HepG2 (cell line): ENCODE data around the gene TGM2. TPM values are rescaled to one million over a fixed set of nuclear protein-coding genes. Genes with fewer than 3 reads are reported as not detected.
A peak's percentile ranks its signal among the peaks of the same experiment; 100 is the strongest.

ENCODE experiments used
- ARNT ChIP-seq: fragments of 450-650 bp; IDR thresholded peaks from 2 replicates; pipeline ENCODE4 v1.6.1; 2017
- ELF3 ChIP-seq: IDR thresholded peaks from 2 replicates; pipeline ENCODE4 v1.6.1; 2016; ENCODE audit warnings: missing genetic modification reagents, missing compliant biosample characterization
- KLF12 ChIP-seq: sonication (generic); formaldehyde crosslinking; IDR thresholded peaks from 2 replicates; pipeline ENCODE4 v1.4.0; 2020; ENCODE audit warnings: missing genetic modification reagents, borderline replicate concordance
- MAF1 ChIP-seq: sonication (generic); formaldehyde crosslinking; IDR thresholded peaks from 2 replicates; pipeline ENCODE4 v1.5.0; 2020; ENCODE audit warnings: missing genetic modification reagents, borderline replicate concordance
- NFE2 ChIP-seq: sonication (generic); formaldehyde crosslinking; IDR thresholded peaks from 2 replicates; pipeline ENCODE4 v1.4.0; 2020; ENCODE audit warnings: missing genetic modification reagents
- NR2F2 ChIP-seq: IDR thresholded peaks from 2 replicates; pipeline ENCODE4 v1.6.1; 2012; ENCODE audit warnings: low read depth, inconsistent platforms, borderline replicate concordance
- SNAPC2 ChIP-seq: sonication (generic); formaldehyde crosslinking; IDR thresholded peaks from 2 replicates; pipeline ENCODE4 v1.8.1; 2022; ENCODE audit warnings: mild to moderate bottlenecking, missing genetic modification reagents
- TEAD3 ChIP-seq: optimal IDR thresholded peaks from 2 replicates; pipeline ENCODE3; 2016; ENCODE audit warnings: borderline replicate concordance
- ZNF143 ChIP-seq: sonication (generic); formaldehyde crosslinking; IDR thresholded peaks from 2 replicates; pipeline ENCODE4 v1.4.0; 2020; ENCODE audit warnings: missing genetic modification reagents
- ZNF317 ChIP-seq: sonication (generic); formaldehyde crosslinking; IDR thresholded peaks from 2 replicates; pipeline ENCODE4 v1.5.0; 2020; ENCODE audit warnings: mild to moderate bottlenecking, missing genetic modification reagents
- ZNF564 ChIP-seq: sonication (generic); formaldehyde crosslinking; IDR thresholded peaks from 2 replicates; pipeline ENCODE4 v1.8.1; 2023; ENCODE audit warnings: mild to moderate bottlenecking, missing genetic modification reagents
- ZNF570 ChIP-seq: sonication (generic); formaldehyde crosslinking; IDR thresholded peaks from 2 replicates; pipeline ENCODE4 v1.4.0; 2020; ENCODE audit warnings: mild to moderate bottlenecking, missing genetic modification reagents, borderline replicate concordance
- ZNF879 ChIP-seq: sonication (generic); formaldehyde crosslinking; IDR thresholded peaks from 2 replicates; pipeline ENCODE4 v1.8.1; 2023; ENCODE audit warnings: missing genetic modification reagents
- ZNF883 ChIP-seq: sonication (generic); formaldehyde crosslinking; IDR thresholded peaks from 2 replicates; pipeline ENCODE4 v1.5.1; 2020; ENCODE audit warnings: mild to moderate bottlenecking, missing genetic modification reagents; ENCODE audit errors: not compliant biosample characterization
- polyA plus RNA-seq, 8 experiments: library from polyadenylated mRNA; depleted of rRNA in 3 of 8; stranded (reverse) in 7 of 8; unstranded in 1 of 8; fragments of >200 nt; fragmentation: Illumina TruSeq in 4 of 8; extraction: Trizol in 4 of 8; gene quantifications; 2 replicates each; pipeline versions ENCODE4 v1.2.1 to v1.2.3, GENCODE V29; 2011 to 2016; ENCODE audit warnings: low read depth in 4 of 8, missing spikeins in 1 of 8, mixed read lengths in 1 of 8; ENCODE audit not compliant: insufficient read depth in 1 of 8
- total RNA-seq, 5 experiments: library from RNA; depleted of rRNA; stranded (reverse); fragments of >200 nt; fragmentation: Illumina TruSeq; extraction: Trizol; gene quantifications; 2 replicates each; pipeline ENCODE4 v1.2.3, GENCODE V29; 2016; ENCODE audit warnings: low read depth in 1 of 5
- TF ChIP-seq, protein P1 (sequence below): sonication (generic); formaldehyde crosslinking; IDR thresholded peaks from 2 replicates; pipeline ENCODE4 v1.4.0; 2020; ENCODE audit warnings: missing genetic modification reagents, borderline replicate concordance
- TF ChIP-seq, protein P2 (sequence below): sonication (generic); formaldehyde crosslinking; IDR thresholded peaks from 2 replicates; pipeline ENCODE4 v1.4.0; 2020; ENCODE audit warnings: missing genetic modification reagents, borderline replicate concordance
- TF ChIP-seq, protein P3 (sequence below): sonication (generic); formaldehyde crosslinking; conservative IDR thresholded peaks from 2 replicates; pipeline ENCODE4 v1.4.0; 2020; ENCODE audit warnings: missing genetic modification reagents
- TF ChIP-seq, protein P4 (sequence below): sonication (generic); formaldehyde crosslinking; IDR thresholded peaks from 2 replicates; pipeline ENCODE4 v1.5.0; 2020; ENCODE audit warnings: missing genetic modification reagents
- TF ChIP-seq, protein P5 (sequence below), 2 experiments: IDR thresholded peaks; 2 replicates each; pipeline ENCODE4 v1.6.1; 2011 to 2012; ENCODE audit warnings: low read length in 2 of 2, borderline replicate concordance in 1 of 2, low read depth in 1 of 2, mild to moderate bottlenecking in 1 of 2, moderate library complexity in 1 of 2

Gene TGM2
- total and polyA plus RNA-seq, 2 of the 13 experiments (the other 11 are each of a cell fraction or from before 2014, with no cell fraction given): 4.2 to 46.4 TPM

DNA sequence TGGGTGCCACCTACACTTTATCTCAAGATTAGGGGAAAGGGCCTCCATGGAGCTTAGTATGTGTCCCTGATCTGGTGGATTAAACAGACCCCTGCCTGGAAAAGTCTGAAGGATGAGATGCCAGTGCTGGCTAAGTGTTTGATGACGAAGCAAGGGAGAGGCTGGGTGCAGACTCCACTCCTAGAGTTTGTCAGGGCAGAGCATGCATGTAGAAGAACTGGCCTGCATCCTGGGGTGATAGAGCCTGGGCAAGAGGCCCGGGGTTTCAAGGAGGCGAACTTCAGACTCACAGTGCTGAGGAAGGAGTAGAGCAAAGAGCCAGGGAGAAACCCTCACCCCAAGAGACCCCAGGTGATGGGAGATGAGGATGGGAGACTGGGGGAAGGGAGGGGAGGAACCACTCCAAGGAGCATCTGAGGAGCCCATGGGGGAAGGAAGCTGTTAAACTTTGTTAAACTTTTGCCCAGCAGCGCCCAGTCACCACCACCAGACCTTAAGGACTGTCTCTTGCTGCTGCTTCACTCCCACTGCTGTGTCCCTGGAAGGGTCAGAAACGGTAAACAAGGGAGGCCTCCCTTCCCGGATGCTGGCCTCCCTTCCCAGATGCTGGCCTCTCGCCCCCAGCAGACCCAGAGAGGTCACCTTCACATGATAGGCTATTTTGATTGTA is 69.9 kb downstream of the TGM2 start (continued):
- TF ChIP-seq MAF1 (CRISPR knock-in tag): no peak
- TF ChIP-seq NR2F2: 0 out of 2 replicates have a peak, but pooled peaks have one; percentile 30
- TF ChIP-seq ZNF143: no peak
- no peak for TF ChIP-seq KLF12 (CRISPR knock-in tag)
- peak; percentile 42 for TF ChIP-seq TEAD3 (CRISPR knock-in tag)
- no peak for TF ChIP-seq ZNF883 (CRISPR knock-in tag)
- TF ChIP-seq, protein P1, sequence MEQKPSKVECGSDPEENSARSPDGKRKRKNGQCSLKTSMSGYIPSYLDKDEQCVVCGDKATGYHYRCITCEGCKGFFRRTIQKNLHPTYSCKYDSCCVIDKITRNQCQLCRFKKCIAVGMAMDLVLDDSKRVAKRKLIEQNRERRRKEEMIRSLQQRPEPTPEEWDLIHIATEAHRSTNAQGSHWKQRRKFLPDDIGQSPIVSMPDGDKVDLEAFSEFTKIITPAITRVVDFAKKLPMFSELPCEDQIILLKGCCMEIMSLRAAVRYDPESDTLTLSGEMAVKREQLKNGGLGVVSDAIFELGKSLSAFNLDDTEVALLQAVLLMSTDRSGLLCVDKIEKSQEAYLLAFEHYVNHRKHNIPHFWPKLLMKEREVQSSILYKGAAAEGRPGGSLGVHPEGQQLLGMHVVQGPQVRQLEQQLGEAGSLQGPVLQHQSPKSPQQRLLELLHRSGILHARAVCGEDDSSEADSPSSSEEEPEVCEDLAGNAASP (CRISPR knock-in tag): peak; percentile 84
- TF ChIP-seq, protein P2, sequence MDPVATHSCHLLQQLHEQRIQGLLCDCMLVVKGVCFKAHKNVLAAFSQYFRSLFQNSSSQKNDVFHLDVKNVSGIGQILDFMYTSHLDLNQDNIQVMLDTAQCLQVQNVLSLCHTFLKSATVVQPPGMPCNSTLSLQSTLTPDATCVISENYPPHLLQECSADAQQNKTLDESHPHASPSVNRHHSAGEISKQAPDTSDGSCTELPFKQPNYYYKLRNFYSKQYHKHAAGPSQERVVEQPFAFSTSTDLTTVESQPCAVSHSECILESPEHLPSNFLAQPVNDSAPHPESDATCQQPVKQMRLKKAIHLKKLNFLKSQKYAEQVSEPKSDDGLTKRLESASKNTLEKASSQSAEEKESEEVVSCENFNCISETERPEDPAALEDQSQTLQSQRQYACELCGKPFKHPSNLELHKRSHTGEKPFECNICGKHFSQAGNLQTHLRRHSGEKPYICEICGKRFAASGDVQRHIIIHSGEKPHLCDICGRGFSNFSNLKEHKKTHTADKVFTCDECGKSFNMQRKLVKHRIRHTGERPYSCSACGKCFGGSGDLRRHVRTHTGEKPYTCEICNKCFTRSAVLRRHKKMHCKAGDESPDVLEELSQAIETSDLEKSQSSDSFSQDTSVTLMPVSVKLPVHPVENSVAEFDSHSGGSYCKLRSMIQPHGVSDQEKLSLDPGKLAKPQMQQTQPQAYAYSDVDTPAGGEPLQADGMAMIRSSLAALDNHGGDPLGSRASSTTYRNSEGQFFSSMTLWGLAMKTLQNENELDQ (CRISPR knock-in tag): no peak
- TF ChIP-seq ARNT: no peak
- no peak for TF ChIP-seq ZNF564 (CRISPR knock-in tag)
- TF ChIP-seq ZNF879 (CRISPR knock-in tag): no peak
- TF ChIP-seq NFE2 (CRISPR knock-in tag): no peak
- TF ChIP-seq, protein P3, sequence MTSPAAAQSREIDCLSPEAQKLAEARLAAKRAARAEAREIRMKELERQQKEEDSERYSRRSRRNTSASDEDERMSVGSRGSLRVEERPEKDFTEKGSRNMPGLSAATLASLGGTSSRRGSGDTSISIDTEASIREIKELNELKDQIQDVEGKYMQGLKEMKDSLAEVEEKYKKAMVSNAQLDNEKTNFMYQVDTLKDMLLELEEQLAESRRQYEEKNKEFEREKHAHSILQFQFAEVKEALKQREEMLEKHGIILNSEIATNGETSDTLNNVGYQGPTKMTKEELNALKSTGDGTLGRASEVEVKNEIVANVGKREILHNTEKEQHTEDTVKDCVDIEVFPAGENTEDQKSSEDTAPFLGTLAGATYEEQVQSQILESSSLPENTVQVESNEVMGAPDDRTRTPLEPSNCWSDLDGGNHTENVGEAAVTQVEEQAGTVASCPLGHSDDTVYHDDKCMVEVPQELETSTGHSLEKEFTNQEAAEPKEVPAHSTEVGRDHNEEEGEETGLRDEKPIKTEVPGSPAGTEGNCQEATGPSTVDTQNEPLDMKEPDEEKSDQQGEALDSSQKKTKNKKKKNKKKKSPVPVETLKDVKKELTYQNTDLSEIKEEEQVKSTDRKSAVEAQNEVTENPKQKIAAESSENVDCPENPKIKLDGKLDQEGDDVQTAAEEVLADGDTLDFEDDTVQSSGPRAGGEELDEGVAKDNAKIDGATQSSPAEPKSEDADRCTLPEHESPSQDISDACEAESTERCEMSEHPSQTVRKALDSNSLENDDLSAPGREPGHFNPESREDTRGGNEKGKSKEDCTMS: no peak
- TF ChIP-seq, protein P4, sequence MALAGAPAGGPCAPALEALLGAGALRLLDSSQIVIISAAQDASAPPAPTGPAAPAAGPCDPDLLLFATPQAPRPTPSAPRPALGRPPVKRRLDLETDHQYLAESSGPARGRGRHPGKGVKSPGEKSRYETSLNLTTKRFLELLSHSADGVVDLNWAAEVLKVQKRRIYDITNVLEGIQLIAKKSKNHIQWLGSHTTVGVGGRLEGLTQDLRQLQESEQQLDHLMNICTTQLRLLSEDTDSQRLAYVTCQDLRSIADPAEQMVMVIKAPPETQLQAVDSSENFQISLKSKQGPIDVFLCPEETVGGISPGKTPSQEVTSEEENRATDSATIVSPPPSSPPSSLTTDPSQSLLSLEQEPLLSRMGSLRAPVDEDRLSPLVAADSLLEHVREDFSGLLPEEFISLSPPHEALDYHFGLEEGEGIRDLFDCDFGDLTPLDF (CRISPR knock-in tag): no peak
- TF ChIP-seq, protein P5, sequence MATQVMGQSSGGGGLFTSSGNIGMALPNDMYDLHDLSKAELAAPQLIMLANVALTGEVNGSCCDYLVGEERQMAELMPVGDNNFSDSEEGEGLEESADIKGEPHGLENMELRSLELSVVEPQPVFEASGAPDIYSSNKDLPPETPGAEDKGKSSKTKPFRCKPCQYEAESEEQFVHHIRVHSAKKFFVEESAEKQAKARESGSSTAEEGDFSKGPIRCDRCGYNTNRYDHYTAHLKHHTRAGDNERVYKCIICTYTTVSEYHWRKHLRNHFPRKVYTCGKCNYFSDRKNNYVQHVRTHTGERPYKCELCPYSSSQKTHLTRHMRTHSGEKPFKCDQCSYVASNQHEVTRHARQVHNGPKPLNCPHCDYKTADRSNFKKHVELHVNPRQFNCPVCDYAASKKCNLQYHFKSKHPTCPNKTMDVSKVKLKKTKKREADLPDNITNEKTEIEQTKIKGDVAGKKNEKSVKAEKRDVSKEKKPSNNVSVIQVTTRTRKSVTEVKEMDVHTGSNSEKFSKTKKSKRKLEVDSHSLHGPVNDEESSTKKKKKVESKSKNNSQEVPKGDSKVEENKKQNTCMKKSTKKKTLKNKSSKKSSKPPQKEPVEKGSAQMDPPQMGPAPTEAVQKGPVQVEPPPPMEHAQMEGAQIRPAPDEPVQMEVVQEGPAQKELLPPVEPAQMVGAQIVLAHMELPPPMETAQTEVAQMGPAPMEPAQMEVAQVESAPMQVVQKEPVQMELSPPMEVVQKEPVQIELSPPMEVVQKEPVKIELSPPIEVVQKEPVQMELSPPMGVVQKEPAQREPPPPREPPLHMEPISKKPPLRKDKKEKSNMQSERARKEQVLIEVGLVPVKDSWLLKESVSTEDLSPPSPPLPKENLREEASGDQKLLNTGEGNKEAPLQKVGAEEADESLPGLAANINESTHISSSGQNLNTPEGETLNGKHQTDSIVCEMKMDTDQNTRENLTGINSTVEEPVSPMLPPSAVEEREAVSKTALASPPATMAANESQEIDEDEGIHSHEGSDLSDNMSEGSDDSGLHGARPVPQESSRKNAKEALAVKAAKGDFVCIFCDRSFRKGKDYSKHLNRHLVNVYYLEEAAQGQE (IDR thresholded peaks at IDR 0.05; ENCODE audit: borderline replicate concordance in 1 of 2, low read depth in 1 of 2, low read length in 2 of 2): no peak
- TF ChIP-seq SNAPC2 (CRISPR knock-in tag): 0 out of 2 replicates have a peak, but pooled peaks have one; percentile 67
- TF ChIP-seq ELF3 (CRISPR knock-in tag): peak; percentile 67
- TF ChIP-seq ZNF570: no peak
- TF ChIP-seq ZNF317 (CRISPR knock-in tag): no peak
